ENCODE results near the gene CXCL8. TPM values are rescaled to one million over a fixed set of nuclear protein-coding genes. Genes with fewer than 3 reads are reported as not detected.

CXCL8 gene
- polyA plus RNA-seq, 1 experiment: 4.3 TPM

GRCh38 chr4:73743795-73744194 lies 3.4 kb downstream of the CXCL8 start:
- H3K27ac ChIP-seq (ENCODE audit: low read depth, low read length): no peak overlapping the region
- no peak overlapping the region for H3K4me3 ChIP-seq (ENCODE audit: low read depth, low read length)
- CTCF ChIA-PET: no interaction called here
- no peak for TF ChIP-seq CTCF (IDR thresholded peaks at IDR 0.05; ENCODE audit: low read depth, low read length)
- H3K27me3 ChIP-seq (ENCODE audit: control insufficient read depth, insufficient read depth, low read length): no peaks in the 10 kb centered on the region
- POLR2A ChIA-PET: no interaction called here
- DNase-seq (ENCODE audit: low read depth, low spot score): no peak
- H3K9me3 ChIP-seq (ENCODE audit: control insufficient read depth, insufficient read depth, low read length): no peaks in the 10 kb centered on the region

- H3K27ac ChIP-seq (ENCODE audit: low read depth, low read length): no peak overlapping the region
- POLR2A ChIA-PET: no interaction called here
These were observed 3.8 kb downstream of the CXCL8 start for GRCh38 chr4:73744203-73744602.

GRCh38 chr4:73750730-73751129 lies 10.4 kb downstream of the CXCL8 start:
- Histone ChIP-seq H3K27ac (ENCODE audit: low read depth, low read length) (no peak overlapping the region), H3K27me3 (ENCODE audit: control insufficient read depth, insufficient read depth, low read length) (no peaks in the 10 kb centered on the region), H3K4me3 (ENCODE audit: low read depth, low read length) (no peak overlapping the region), H3K9me3 (ENCODE audit: control insufficient read depth, insufficient read depth, low read length) (no peaks in the 10 kb centered on the region)
- ChIA-PET POLR2A (no interaction called here), CTCF (no interaction called here)
- TF ChIP-seq CTCF (IDR thresholded peaks at IDR 0.05; ENCODE audit: low read depth, low read length): no peak
- no peak for DNase-seq (ENCODE audit: low read depth, low spot score)

More at GRCh38 chr4:73744203-73744602, 3.8 kb downstream of the CXCL8 start:
- Histone ChIP-seq H3K4me3 (ENCODE audit: low read depth, low read length) (no peak overlapping the region), H3K9me3 (ENCODE audit: control insufficient read depth, insufficient read depth, low read length) (no peaks in the 10 kb centered on the region), H3K27me3 (ENCODE audit: control insufficient read depth, insufficient read depth, low read length) (no peaks in the 10 kb centered on the region)
- CTCF ChIA-PET: no interaction called here
- no peak for DNase-seq (ENCODE audit: low read depth, low spot score)
- TF ChIP-seq CTCF (IDR thresholded peaks at IDR 0.05; ENCODE audit: low read depth, low read length): no peak

GRCh38 chr4:73751166-73751565 lies 10.8 kb downstream of the CXCL8 start:
- ChIA-PET CTCF (no interaction called here), POLR2A (no interaction called here)
- TF ChIP-seq CTCF (IDR thresholded peaks at IDR 0.05; ENCODE audit: low read depth, low read length): no peak

GRCh38 chr4:73751830-73752229 lies 11.5 kb downstream of the CXCL8 start:
- no peak for TF ChIP-seq CTCF (IDR thresholded peaks at IDR 0.05; ENCODE audit: low read depth, low read length)
- no peaks in the 10 kb centered on the region for H3K27me3 ChIP-seq (ENCODE audit: control insufficient read depth, insufficient read depth, low read length)
- DNase-seq (ENCODE audit: low read depth, low spot score): no peak
- ChIA-PET POLR2A (no interaction called here), CTCF (no interaction called here)
- no peaks in the 10 kb centered on the region for H3K9me3 ChIP-seq (ENCODE audit: control insufficient read depth, insufficient read depth, low read length)
- H3K27ac ChIP-seq (ENCODE audit: low read depth, low read length): no peak overlapping the region
- no peak overlapping the region for H3K4me3 ChIP-seq (ENCODE audit: low read depth, low read length)

More at GRCh38 chr4:73751166-73751565, 10.8 kb downstream of the CXCL8 start:
- no peak overlapping the region for H3K4me3 ChIP-seq (ENCODE audit: low read depth, low read length)
- DNase-seq (ENCODE audit: low read depth, low spot score): no peak
- H3K9me3 ChIP-seq (ENCODE audit: control insufficient read depth, insufficient read depth, low read length): no peaks in the 10 kb centered on the region
- no peak overlapping the region for H3K27ac ChIP-seq (ENCODE audit: low read depth, low read length)
- no peaks in the 10 kb centered on the region for H3K27me3 ChIP-seq (ENCODE audit: control insufficient read depth, insufficient read depth, low read length)
